Muscle layer of duodenum (tissue), 2 donors: Measurements from ENCODE around the gene ZBTB38.
A peak's percentile ranks its signal among the peaks of the same experiment; 100 is the strongest.

Experiments used
- H3K27ac ChIP-seq: one replicate; pipeline ENCODE4 v1.7.0; 2013; ENCODE audit warnings: mild to moderate bottlenecking, low read length
- H3K27me3 ChIP-seq: one replicate; pipeline ENCODE4 v1.7.0; 2013; ENCODE audit warnings: low read depth, mild to moderate bottlenecking, control low read depth, low read length
- H3K36me3 ChIP-seq, 2 donors: one replicate each; pipeline ENCODE4 v1.7.0; 2013; ENCODE audit warnings: low read length in 2 of 2, control low read depth in 1 of 2, mild to moderate bottlenecking in 1 of 2; ENCODE audit not compliant: insufficient read depth in 2 of 2, control insufficient read depth in 1 of 2
- H3K4me1 ChIP-seq, 2 donors: one replicate each; pipeline ENCODE4 v1.7.0; 2013; ENCODE audit warnings: low read length in 2 of 2, mild to moderate bottlenecking in 2 of 2, control low read depth in 1 of 2, moderate library complexity in 1 of 2; ENCODE audit not compliant: insufficient read depth in 2 of 2, control insufficient read depth in 1 of 2
- H3K4me3 ChIP-seq, 2 donors: one replicate each; pipeline ENCODE4 v1.7.0; 2013; ENCODE audit warnings: low read length in 2 of 2, low read depth in 1 of 2, mild to moderate bottlenecking in 1 of 2
- H3K9me3 ChIP-seq, 2 donors: one replicate each; pipeline ENCODE4 v1.7.0; 2013; ENCODE audit warnings: low read length in 2 of 2, control low read depth in 1 of 2, mild to moderate bottlenecking in 1 of 2; ENCODE audit not compliant: control insufficient read depth in 1 of 2
- donor health status: healthy.

The ZBTB38 gene

DNA sequence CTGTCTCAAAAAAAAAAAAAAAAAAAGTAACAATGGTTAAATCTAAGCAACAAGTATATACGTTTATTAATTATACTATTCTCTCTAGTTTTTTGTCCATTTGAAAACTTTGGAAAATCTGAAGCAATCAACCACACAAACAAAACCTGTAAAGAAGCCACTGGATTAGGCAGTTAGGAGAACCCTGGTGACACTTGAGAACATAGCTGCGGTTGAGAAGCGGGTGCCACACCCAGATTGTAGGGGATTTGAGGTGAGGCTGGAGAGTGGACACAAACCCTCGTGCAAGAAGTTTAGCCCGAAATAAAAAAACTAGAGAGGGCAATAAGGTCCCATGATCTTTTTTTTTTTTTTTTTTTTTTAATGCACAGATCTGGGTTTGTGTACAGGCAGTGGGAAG lies 25.9 kb upstream of the ZBTB38 start:
- H3K27me3 ChIP-seq: no peaks in the 10 kb centered on the region
- no peaks in the 10 kb centered on the region for H3K36me3 ChIP-seq
- H3K27ac ChIP-seq: no peak overlapping the region
- H3K4me1 ChIP-seq: no peaks in the 10 kb centered on the region
- H3K4me3 ChIP-seq: no peak overlapping the region
- H3K9me3 ChIP-seq: no peaks in the 10 kb centered on the region

DNA sequence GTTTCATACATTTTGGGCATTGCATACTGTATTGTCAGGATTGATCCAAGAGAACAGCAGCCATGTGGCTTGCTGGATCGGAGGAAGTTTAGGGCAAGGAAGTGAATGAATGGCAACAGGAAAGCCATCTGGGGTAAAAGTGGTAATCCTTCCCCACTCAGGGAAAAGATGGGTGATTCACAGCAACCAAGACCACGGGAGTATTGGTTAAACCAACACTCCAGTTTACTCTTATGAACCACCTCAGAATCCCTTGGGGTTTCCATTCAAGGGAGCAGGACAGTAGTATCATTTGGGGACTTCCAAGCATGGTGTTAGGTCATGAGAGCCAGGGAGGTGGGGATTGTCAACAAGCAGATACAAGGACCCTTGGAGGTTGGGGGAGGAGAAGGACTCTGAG lies 25.2 kb upstream of the ZBTB38 start:
- H3K27me3 ChIP-seq: no peaks in the 10 kb centered on the region
- no peak overlapping the region for H3K4me3 ChIP-seq
- H3K27ac ChIP-seq: no peak overlapping the region
- no peaks in the 10 kb centered on the region for H3K4me1 ChIP-seq
- no peaks in the 10 kb centered on the region for H3K9me3 ChIP-seq
- H3K36me3 ChIP-seq: no peaks in the 10 kb centered on the region

DNA sequence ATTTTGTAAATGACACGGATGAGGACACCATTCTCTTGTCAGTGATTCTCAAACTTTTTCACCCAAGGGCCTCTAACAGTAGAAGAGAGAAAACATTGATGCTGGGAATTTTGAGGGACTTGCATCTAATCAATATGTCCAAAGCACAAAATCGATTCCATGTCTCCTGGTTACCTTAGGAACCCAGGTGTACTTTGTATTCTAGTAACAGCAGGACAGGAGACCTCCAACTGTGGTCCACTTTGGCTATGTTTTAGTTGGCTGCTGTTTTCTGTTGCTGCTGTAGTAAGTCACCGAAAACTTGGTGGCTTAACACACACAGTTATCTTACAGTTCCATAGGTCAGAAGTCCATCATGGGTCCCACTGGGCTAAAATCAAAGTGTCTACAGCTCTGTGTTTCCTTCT lies 24.4 kb upstream of the ZBTB38 start:
- H3K36me3 ChIP-seq: no peaks in the 10 kb centered on the region
- no peak overlapping the region for H3K27ac ChIP-seq
- no peaks in the 10 kb centered on the region for H3K27me3 ChIP-seq

DNA sequence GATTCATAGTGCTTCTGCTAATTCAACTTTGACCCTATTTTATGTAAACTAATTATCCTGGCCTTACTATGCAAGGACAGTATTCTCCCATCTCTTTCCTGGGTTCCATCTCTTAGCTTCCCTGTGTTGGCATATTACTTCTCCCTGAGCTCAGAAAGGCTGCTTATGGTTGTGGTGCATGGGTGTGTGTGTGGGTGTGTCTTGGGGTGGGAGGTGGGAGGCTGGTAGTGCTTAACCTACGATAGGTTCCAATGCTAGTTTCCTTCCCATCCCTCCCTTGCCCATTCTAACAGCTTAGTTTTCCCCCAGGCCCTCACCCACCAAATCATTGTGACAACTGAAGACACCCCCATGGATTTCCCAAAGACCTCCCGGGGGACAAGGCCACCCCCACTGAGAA lies 22.8 kb upstream of the ZBTB38 start:
- no peaks in the 10 kb centered on the region for H3K9me3 ChIP-seq
- no peak overlapping the region for H3K4me3 ChIP-seq
- no peaks in the 10 kb centered on the region for H3K4me1 ChIP-seq
- H3K36me3 ChIP-seq: no peaks in the 10 kb centered on the region
- peak overlapping the region; percentile 10 for H3K27ac ChIP-seq
- no peaks in the 10 kb centered on the region for H3K27me3 ChIP-seq

More for the DNA sequence above, 24.4 kb upstream of the ZBTB38 start:
- H3K4me3 ChIP-seq: no peak overlapping the region
- H3K9me3 ChIP-seq: no peaks in the 10 kb centered on the region
- H3K4me1 ChIP-seq: no peaks in the 10 kb centered on the region

DNA sequence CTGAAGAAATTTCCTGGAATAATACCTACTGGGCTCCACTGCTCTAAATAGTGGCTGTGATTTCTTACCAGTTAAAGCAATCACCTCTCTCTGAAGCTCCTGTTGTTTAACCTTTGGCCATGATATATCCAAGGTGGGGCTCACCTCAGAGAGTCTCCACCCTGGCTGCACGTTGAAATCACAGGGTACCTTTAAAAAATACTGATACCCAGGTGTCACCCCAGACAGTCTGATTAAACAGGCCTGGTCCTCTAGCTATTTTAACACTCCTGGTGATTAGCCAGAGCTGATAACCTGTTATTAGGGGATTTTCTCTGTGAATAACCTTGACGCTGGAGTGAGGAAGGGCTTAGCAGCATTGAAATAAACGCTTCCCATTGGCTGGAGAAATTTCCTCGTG lies 22.3 kb upstream of the ZBTB38 start:
- peak overlapping the region; percentile 10 for H3K27ac ChIP-seq
- H3K4me3 ChIP-seq: no peak overlapping the region
- no peaks in the 10 kb centered on the region for H3K4me1 ChIP-seq
- H3K36me3 ChIP-seq: no peaks in the 10 kb centered on the region
- H3K9me3 ChIP-seq: no peaks in the 10 kb centered on the region
- no peaks in the 10 kb centered on the region for H3K27me3 ChIP-seq

DNA sequence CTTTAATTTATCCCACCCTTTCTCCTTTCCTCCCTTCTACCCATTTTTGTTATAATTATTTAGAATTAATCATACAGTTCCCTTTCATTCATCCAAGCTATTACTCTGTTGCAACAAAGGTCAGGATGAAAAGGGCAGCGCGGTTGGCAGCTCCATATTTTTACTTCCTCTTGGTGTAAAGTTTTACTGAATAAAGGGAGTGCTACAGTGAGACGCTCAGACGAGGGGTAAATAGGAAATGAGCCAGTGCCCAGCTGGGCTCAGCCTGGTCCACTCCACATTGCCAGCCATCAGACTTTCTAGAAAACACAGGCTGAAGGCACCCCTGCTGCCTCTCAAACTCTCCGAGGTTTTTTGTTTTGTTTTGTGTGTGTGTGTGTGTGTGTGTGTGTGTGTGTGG lies 21.9 kb upstream of the ZBTB38 start:
- Histone ChIP-seq H3K4me1 (no peaks in the 10 kb centered on the region), H3K27me3 (no peaks in the 10 kb centered on the region), H3K36me3 (no peaks in the 10 kb centered on the region), H3K4me3 (no peak overlapping the region), H3K27ac (peak overlapping the region; percentile 10), H3K9me3 (no peaks in the 10 kb centered on the region)

DNA sequence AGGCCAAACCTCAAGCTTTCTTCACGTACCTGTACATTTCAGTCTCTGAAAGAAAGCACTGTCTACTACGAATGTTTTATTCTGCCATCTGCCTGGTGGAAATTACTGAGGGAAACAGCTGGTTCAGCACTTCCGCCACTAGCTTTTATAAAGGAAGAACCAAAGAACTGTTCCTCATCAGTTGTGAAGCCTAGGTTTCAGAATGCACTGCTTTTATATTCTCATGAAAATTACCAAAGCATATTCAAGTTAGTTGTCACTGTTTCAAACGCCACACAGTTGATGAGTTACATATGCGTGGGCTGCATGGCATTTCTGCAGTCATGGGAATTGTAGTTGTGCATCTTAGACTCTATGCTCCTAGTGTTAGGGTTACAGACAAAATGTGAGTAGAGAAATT lies 21.5 kb upstream of the ZBTB38 start:
- H3K9me3 ChIP-seq: no peaks in the 10 kb centered on the region
- no peaks in the 10 kb centered on the region for H3K27me3 ChIP-seq
- H3K36me3 ChIP-seq: no peaks in the 10 kb centered on the region
- H3K27ac ChIP-seq: peak overlapping the region; percentile 10
- no peak overlapping the region for H3K4me3 ChIP-seq
- no peaks in the 10 kb centered on the region for H3K4me1 ChIP-seq

DNA sequence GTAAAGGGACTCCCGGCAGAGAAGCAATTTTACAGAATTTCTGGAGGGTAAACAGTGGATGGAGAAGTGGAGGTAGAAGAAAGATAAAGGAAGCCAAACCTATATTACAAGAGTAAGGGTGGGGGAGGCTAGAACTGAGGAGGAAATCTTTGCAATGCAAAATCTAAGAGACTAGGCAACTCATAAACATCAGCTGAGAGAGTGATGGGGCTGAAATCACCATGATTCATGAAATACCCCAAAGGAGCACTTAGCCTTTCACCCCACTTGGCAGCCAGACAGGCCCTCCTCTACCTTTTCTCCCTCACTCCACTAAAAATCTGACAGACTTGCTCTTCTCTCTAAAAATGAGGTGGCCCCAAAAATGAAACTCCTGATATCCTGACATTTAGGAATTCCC lies 19.5 kb upstream of the ZBTB38 start:
- Histone ChIP-seq H3K4me1 (no peaks in the 10 kb centered on the region), H3K27ac (no peak overlapping the region), H3K36me3 (no peaks in the 10 kb centered on the region), H3K4me3 (no peak overlapping the region), H3K9me3 (no peaks in the 10 kb centered on the region), H3K27me3 (no peaks in the 10 kb centered on the region)

DNA sequence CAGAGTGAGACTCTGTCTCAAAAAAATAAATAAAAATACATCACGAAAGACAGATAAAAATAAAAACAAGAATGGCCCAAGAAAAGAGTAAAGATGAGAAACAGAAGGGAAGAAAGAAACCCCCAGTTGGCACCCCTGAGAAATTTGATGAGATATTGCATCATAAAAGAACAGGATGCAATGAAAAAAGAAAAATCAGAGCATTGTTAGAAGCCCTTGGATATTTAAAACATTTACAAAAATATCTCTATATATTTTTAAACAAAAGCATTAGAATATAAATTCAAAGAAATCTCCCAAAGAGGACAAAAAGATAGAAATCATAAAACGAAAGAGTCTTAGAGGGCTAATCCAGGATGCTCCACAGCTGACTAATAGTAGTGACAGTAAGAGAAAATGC lies 18.6 kb upstream of the ZBTB38 start:
- Histone ChIP-seq H3K9me3 (no peaks in the 10 kb centered on the region), H3K36me3 (no peaks in the 10 kb centered on the region), H3K4me1 (no peaks in the 10 kb centered on the region), H3K27ac (no peak overlapping the region), H3K4me3 (no peak overlapping the region), H3K27me3 (no peaks in the 10 kb centered on the region)

DNA sequence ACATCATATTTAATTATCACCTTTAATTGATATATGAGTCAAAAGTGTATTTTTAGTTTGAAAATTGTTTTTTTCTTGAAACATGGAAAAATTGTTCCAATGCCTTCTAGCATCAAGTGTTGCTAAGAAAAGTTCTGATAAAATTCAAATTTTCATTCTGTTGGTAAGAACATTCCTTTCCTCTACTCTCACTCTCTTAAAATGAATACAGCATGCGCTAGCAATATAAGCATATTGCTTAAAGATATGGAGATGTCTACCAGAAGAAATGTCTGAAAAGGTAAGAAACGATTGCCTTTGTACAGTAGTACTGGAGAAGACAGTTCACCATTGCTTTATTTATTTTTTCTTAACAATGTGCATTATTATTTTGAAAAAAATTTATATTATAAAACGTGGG lies 17.6 kb upstream of the ZBTB38 start:
- H3K27ac ChIP-seq: no peak overlapping the region
- no peaks in the 10 kb centered on the region for H3K4me1 ChIP-seq
- H3K36me3 ChIP-seq: no peaks in the 10 kb centered on the region
- H3K27me3 ChIP-seq: no peaks in the 10 kb centered on the region
- no peaks in the 10 kb centered on the region for H3K9me3 ChIP-seq
- no peak overlapping the region for H3K4me3 ChIP-seq

DNA sequence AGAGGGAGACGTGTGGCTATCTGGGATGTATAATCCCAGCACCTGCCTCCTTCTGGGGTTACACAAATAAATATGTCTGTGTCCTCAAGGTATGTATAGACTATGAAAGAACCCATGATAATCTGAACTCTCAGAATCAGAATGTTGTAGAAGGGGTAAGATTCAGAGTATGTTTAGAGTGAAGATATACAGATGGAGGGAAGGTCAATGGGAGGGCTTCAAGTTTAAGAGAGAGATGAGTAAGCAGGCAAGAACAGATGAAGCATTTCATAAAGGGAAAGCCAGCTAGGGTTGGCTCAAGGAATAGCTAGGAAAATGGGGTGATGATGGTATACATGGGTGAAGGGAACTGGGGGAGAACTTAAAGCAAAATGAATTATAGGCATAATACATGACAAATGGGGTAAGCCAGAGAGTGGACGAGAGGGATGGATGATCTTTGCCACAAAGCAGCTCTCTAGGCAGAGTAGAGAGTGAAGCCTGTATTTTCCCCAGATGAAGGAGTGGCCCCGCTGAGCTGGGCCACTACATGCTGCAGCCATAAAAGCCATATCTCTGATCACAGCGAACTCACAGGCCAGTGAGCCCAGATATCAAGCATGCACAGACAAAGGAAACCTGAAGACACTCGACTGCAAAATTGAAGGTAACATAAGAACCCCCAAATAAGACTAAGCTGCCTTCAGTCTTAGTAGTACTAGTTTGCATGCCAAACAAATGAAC lies 15.9 kb upstream of the ZBTB38 start:
- H3K27me3 ChIP-seq: no peaks in the 10 kb centered on the region

More for the DNA sequence above, 15.9 kb upstream of the ZBTB38 start:
- H3K36me3 ChIP-seq: no peaks in the 10 kb centered on the region
- no peaks in the 10 kb centered on the region for H3K9me3 ChIP-seq
- H3K4me1 ChIP-seq: no peaks in the 10 kb centered on the region
- no peak overlapping the region for H3K27ac ChIP-seq
- no peak overlapping the region for H3K4me3 ChIP-seq
